H1 (cell line): ENCODE data around the gene ANKFY1. TPM values are rescaled to one million over a fixed set of nuclear protein-coding genes. Genes with fewer than 3 reads are reported as not detected.

Experiments used
- CEBPB ChIP-seq: IDR thresholded peaks from 2 replicates; pipeline ENCODE4 v1.6.1; 2012; ENCODE audit warnings: low read depth, low read length
- CHD2 ChIP-seq: IDR thresholded peaks from 2 replicates; pipeline ENCODE4 v1.6.1; 2012; ENCODE audit warnings: low read length, improper control_type of control experiment
- EP300 ChIP-seq, 2 experiments: IDR thresholded peaks; 1 replicate in 1 of 2; 2 replicates in 1 of 2; pipeline ENCODE4 v1.6.1; 2011 to 2012; ENCODE audit warnings: low read depth in 2 of 2, low read length in 2 of 2, mild to moderate bottlenecking in 2 of 2, borderline replicate concordance in 1 of 2, inconsistent platforms in 1 of 2, moderate library complexity in 1 of 2
- FOSL1 ChIP-seq: IDR thresholded peaks from 2 replicates; pipeline ENCODE4 v1.6.1; 2011; ENCODE audit warnings: mild to moderate bottlenecking, low read depth, low read length, moderate library complexity; ENCODE audit not compliant: insufficient read depth
- KDM4A ChIP-seq: IDR thresholded peaks from one replicate; pipeline ENCODE4 v1.7.1; 2012; ENCODE audit warnings: low read depth, mild to moderate bottlenecking, moderate library complexity, low read length, inconsistent platforms; ENCODE audit not compliant: severe bottlenecking
- PHF8 ChIP-seq: fragments of 200-600 bp; sonication (generic); conservative IDR thresholded peaks from 2 replicates; pipeline ENCODE4 v1.7.1; 2012; ENCODE audit warnings: low read depth, mild to moderate bottlenecking, inconsistent platforms, low read length, moderate library complexity
- POU5F1 ChIP-seq: IDR thresholded peaks from 2 replicates; pipeline ENCODE4 v1.6.1; 2011; ENCODE audit warnings: low read depth, mild to moderate bottlenecking, low read length, moderate library complexity
- SIN3A ChIP-seq, 2 experiments: IDR thresholded peaks in 1 of 2; conservative IDR thresholded peaks in 1 of 2; 2 replicates each; pipeline ENCODE4 v1.6.1; 2011 to 2012; ENCODE audit warnings: low read length in 2 of 2, improper control_type of control experiment in 1 of 2, low read depth in 1 of 2, mild to moderate bottlenecking in 1 of 2
- polyA plus RNA-seq, 7 experiments: library from polyadenylated mRNA; depleted of rRNA in 3 of 7; stranded (reverse) in 5 of 7; unstranded in 2 of 7; fragments of >200 nt in 5 of 7; fragments of 200-250 nt in 2 of 7; gene quantifications; 1 replicate in 5 of 7; 2 replicates in 1 of 7; 4 replicates in 1 of 7; pipeline versions ENCODE4 v1.2.1 to v1.2.3, GENCODE V29; 2011 to 2013; ENCODE audit warnings: missing spikeins in 2 of 7, mixed read lengths in 2 of 7
- total RNA-seq: library from RNA; stranded (reverse); fragmentation: NEBNext Ultra II Directional; extraction: Animal tissue kit (Norgen Biotek cat#: 25700); gene quantifications from 2 replicates; pipeline ENCODE4 v1.2.1, GENCODE V29; 2021

ANKFY1 gene
- total and polyA plus RNA-seq, 2 of the 8 experiments (the other 6 are each of a cell fraction or from before 2014, with no cell fraction given), result 28.3 to 45.3 TPM

GRCh38 chr17:4232168-4232813 lies 31.5 kb downstream of the ANKFY1 start (continued):
- TF ChIP-seq PHF8 (no peak), FOSL1 (no peak), POU5F1 (no peak), EP300 (IDR thresholded peaks at IDR 0.05; ENCODE audit: borderline replicate concordance in 1 of 2, low read depth in 2 of 2, low read length in 2 of 2) (no peak), CHD2 (no peak), CEBPB (no peak), SIN3A (conservative IDR thresholded peaks at IDR 0.05 in 1 of 2, IDR thresholded peaks at IDR 0.05 in 1 of 2; ENCODE audit: low read depth in 1 of 2, low read length in 2 of 2) (no peak), KDM4A (no peak)
